ENCODE data around the gene FBN1. TPM values are rescaled to one million over a fixed set of nuclear protein-coding genes. Genes with fewer than 3 reads are reported as not detected.

Gene FBN1
- total and polyA plus RNA-seq, 8 donors, result 4.7 to 384 (median 42.6) TPM

GRCh38 chr15:48433226-48433886 lies 212.2 kb downstream of the FBN1 start:
- H3K27ac ChIP-seq, result no peak overlapping the region
- no peak overlapping the region for H3K4me3 ChIP-seq
- H3K36me3 ChIP-seq, result peaks cover 6 to 91% (median 76%) of the 10 kb centered on the region in 4 donors
- TF ChIP-seq POLR2AphosphoS5 (IDR thresholded peaks at IDR 0.05), result no peak
- TF ChIP-seq POLR2A (IDR thresholded peaks at IDR 0.05), result no peak
- 76 to 91% (median 84%) methylated on average over 3 of the region's 3 CpGs for WGBS, 5 donors
- no peaks in the 10 kb centered on the region for H3K9me3 ChIP-seq
- DNase-seq, result no peak
- H3K4me1 ChIP-seq, result no peaks in the 10 kb centered on the region
- no peaks in the 10 kb centered on the region for H3K27me3 ChIP-seq
- intact Hi-C loops (cut with DNase I; ENCODE audit: low total_unique reads), result no loop called here

DNA sequence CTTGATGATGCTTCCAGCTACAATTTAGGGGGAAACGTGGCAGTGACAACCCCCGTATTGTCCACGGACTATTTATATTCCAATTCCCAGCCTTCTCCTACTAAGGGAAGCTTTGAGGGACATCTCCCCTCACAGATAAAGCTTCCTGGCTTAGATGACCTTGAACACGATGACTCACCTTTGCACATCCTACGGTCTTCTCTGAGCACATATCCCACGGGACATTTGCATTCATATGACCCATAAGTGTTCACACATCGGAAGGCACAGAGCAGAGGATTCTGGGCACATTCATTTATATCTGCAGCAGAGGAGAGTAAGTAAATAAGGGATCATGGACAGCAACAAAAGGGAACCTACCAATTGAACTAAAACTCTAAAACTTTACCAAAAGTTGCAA lies 212.8 kb downstream of the FBN1 start:
- intact Hi-C loops (cut with DNase I; ENCODE audit: low total_unique reads), result no loop called here
- H3K36me3 ChIP-seq, result peaks cover 6 to 95% (median 82%) of the 10 kb centered on the region in 4 donors
- WGBS, 5 donors, result 88 to 92% (median 92%) methylated on average over 7 of the region's 7 CpGs
- no peak overlapping the region for H3K27ac ChIP-seq
- no peaks in the 10 kb centered on the region for H3K9me3 ChIP-seq
- H3K4me3 ChIP-seq, result no peak overlapping the region
- H3K4me1 ChIP-seq, result no peaks in the 10 kb centered on the region
- TF ChIP-seq CTCF (IDR thresholded peaks at IDR 0.05) (no peak), POLR2AphosphoS5 (IDR thresholded peaks at IDR 0.05) (no peak), POLR2A (IDR thresholded peaks at IDR 0.05) (no peak), EP300 (IDR thresholded peaks at IDR 0.05) (no peak)
- no peak for DNase-seq
- H3K27me3 ChIP-seq, result no peaks in the 10 kb centered on the region

- peaks cover 11 to 90% (median 72%) of the 10 kb centered on the region in 4 donors for H3K36me3 ChIP-seq
- H3K27ac ChIP-seq, result no peak overlapping the region
- intact Hi-C loops (cut with DNase I; ENCODE audit: low total_unique reads), result no loop called here
- TF ChIP-seq POLR2AphosphoS5 (IDR thresholded peaks at IDR 0.05) (no peak), CTCF (IDR thresholded peaks at IDR 0.05) (no peak), POLR2A (IDR thresholded peaks at IDR 0.05) (no peak), EP300 (IDR thresholded peaks at IDR 0.05) (no peak)
- 74 to 81% (median 80%) methylated on average over 8 of the region's 8 CpGs for whole genome bisulfite sequencing, 5 donors
- peak in 1 of 2 donors; percentile 31 for DNase-seq
- H3K27me3 ChIP-seq, result no peaks in the 10 kb centered on the region
- H3K4me1 ChIP-seq, result no peaks in the 10 kb centered on the region
- no peak overlapping the region for H3K4me3 ChIP-seq
- H3K9me3 ChIP-seq, result no peaks in the 10 kb centered on the region
Observed at GRCh38 chr15:48427960-48428547, 217.5 kb downstream of the FBN1 start.

DNA sequence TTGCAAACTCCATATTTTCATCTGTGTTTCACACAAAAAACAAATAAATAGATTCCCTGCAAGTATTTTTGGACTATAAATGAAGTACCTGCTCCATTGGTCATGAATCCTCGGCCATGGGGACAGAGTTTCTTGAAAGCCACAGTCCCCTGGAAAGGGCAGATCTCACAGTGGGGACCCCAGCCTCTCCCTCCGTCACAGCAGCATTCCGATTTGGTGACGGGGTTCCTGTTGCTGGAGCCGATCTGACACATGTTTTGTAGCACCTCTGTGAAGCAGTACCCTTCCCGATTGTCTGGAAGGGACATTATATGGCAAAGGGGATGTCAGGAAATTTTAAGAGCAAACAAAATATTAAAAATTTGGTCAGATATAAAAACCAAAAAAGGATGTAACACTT lies 218.0 kb downstream of the FBN1 start:
- Histone ChIP-seq H3K9me3 (no peaks in the 10 kb centered on the region), H3K27ac (no peak overlapping the region), H3K27me3 (no peaks in the 10 kb centered on the region), H3K4me3 (no peak overlapping the region), H3K36me3 (peaks cover 6 to 85% (median 68%) of the 10 kb centered on the region in 4 donors), H3K4me1 (no peaks in the 10 kb centered on the region)
- intact Hi-C loops (cut with DNase I; ENCODE audit: low total_unique reads), result no loop called here
- WGBS, 5 donors, result 87 to 92% (median 92%) methylated on average over 6 of the region's 6 CpGs
- no peak for DNase-seq
- no peak for TF ChIP-seq CTCF (IDR thresholded peaks at IDR 0.05)
- TF ChIP-seq EP300 (IDR thresholded peaks at IDR 0.05), result no peak
- no peak for TF ChIP-seq POLR2AphosphoS5 (IDR thresholded peaks at IDR 0.05)
- TF ChIP-seq POLR2A (IDR thresholded peaks at IDR 0.05), result no peak

- Histone ChIP-seq H3K9me3 (no peaks in the 10 kb centered on the region), H3K36me3 (peaks cover 5 to 81% (median 64%) of the 10 kb centered on the region in 4 donors), H3K4me1 (no peaks in the 10 kb centered on the region), H3K27me3 (no peaks in the 10 kb centered on the region), H3K4me3 (no peak overlapping the region), H3K27ac (no peak overlapping the region)
- TF ChIP-seq POLR2AphosphoS5 (IDR thresholded peaks at IDR 0.05) (no peak), EP300 (IDR thresholded peaks at IDR 0.05) (no peak), CTCF (IDR thresholded peaks at IDR 0.05) (no peak), POLR2A (IDR thresholded peaks at IDR 0.05) (no peak)
- intact Hi-C loops (cut with DNase I; ENCODE audit: low total_unique reads), result no loop called here
- 80 to 92% (median 83%) methylated on average over 2 of the region's 2 CpGs for WGBS, 5 donors
- DNase-seq, result no peak
Observed at GRCh38 chr15:48426941-48427340, 218.6 kb downstream of the FBN1 start.
